GM12873 (cell line): Measurements from ENCODE around the gene PLEKHO2.
A peak's percentile ranks its signal among the peaks of the same experiment; 100 is the strongest.

Source experiments
- CTCF ChIP-seq: IDR thresholded peaks from 2 replicates; pipeline ENCODE4 v1.5.1; 2012; ENCODE audit warnings: low read depth, mild to moderate bottlenecking, moderate library complexity, low read length, control low read depth; ENCODE audit not compliant: insufficient read depth; ENCODE audit errors: missing control alignments

PLEKHO2 gene

GRCh38 chr15:64841344-64842095 is at the start of gene PLEKHO2:
Gene PLEKHO2, plus strand, starts transcription at chr15:64841915. Its CDS starts 102 bp downstream, at chr15:64842017.
- peak; percentile 48 for TF ChIP-seq CTCF

- no peak for TF ChIP-seq CTCF
Observed at GRCh38 chr15:64792282-64792681, 49.4 kb upstream of the PLEKHO2 start.

GRCh38 chr15:64800476-64800875 is 41.2 kb upstream of the PLEKHO2 start:
- TF ChIP-seq CTCF = no peak

GRCh38 chr15:64803526-64803925 is 38.2 kb upstream of the PLEKHO2 start:
- no peak for TF ChIP-seq CTCF

GRCh38 chr15:64804619-64805018 is 37.1 kb upstream of the PLEKHO2 start:
- no peak for TF ChIP-seq CTCF

- TF ChIP-seq CTCF = no peak
Observed at GRCh38 chr15:64806509-64806908, 35.2 kb upstream of the PLEKHO2 start.

- no peak for TF ChIP-seq CTCF
Observed at GRCh38 chr15:64807051-64807749, 34.5 kb upstream of the PLEKHO2 start.
